OCI-LY3 (cell line): ENCODE data around the gene OR2M3.

Source experiments
- CTCF ChIP-seq: fragments of 200-600, 300-600 bp; sonication (generic); IDR thresholded peaks from 2 replicates; pipeline ENCODE4 v1.5.1; 2014; ENCODE audit warnings: antibody characterized with exemption, low read length, low read depth
- EZH2phosphoT487 ChIP-seq: fragments of 200-600 bp; shearing (Covaris generic); IDR thresholded peaks from 2 replicates; pipeline ENCODE4 v1.6.1; 2018; ENCODE audit warnings: antibody characterized with exemption, mixed run types, low read depth

GRCh38 chr1:248239478-248239877 lies 42.4 kb downstream of the OR2M3 start:
- no peak for TF ChIP-seq EZH2phosphoT487
- no peak for TF ChIP-seq CTCF
